WTC11 (cell line): ENCODE measurements around the gene GPC5. TPM values are rescaled to one million over a fixed set of nuclear protein-coding genes. Genes with fewer than 3 reads are reported as not detected.

Source experiments
- ATAC-seq: fragments of 200-7000 bp; cut with Tn5 transposase; 2 replicates; pipeline ENCODE4 v1.10.0; 2021; ENCODE audit warnings: mild to moderate bottlenecking, moderate library complexity
- CTCF ChIA-PET: fragments of 300-600 bp; sonication (Branson Sonifier 250); formaldehyde crosslinking; loops from one replicate; lab custom pipeline; 2021; ENCODE audit warnings: antibody characterized with exemption; lab: Charles Lee
- POLR2A ChIA-PET: fragments of 350-600 bp; sonication (Branson Sonifier 250); formaldehyde crosslinking; loops from one replicate; lab custom pipeline; 2021; ENCODE audit warnings: antibody characterized with exemption; lab: Charles Lee
- DNase-seq: peaks from one replicate; pipeline ENCODE4 v3.0.0; 2021; ENCODE audit warnings: low spot score
- H3K27ac Mint-ChIP-seq: 2 replicates; pipeline ENCODE4 v1.8.0; 2021; ENCODE audit warnings: mixed read lengths
- H3K27me3 Mint-ChIP-seq: 2 replicates; pipeline ENCODE4 v1.8.0; 2021; ENCODE audit warnings: low read depth, mild to moderate bottlenecking, moderate library complexity, mixed read lengths
- H3K36me3 Mint-ChIP-seq: 2 replicates; pipeline ENCODE4 v1.8.0; 2021; ENCODE audit warnings: mixed read lengths
- H3K4me1 Mint-ChIP-seq: 2 replicates; pipeline ENCODE4 v1.8.0; 2022; ENCODE audit warnings: mixed read lengths
- H3K4me3 Mint-ChIP-seq: 2 replicates; pipeline ENCODE4 v1.8.0; 2021; ENCODE audit warnings: mild to moderate bottlenecking, moderate library complexity, mixed read lengths
- H3K9me3 Mint-ChIP-seq: 2 replicates; pipeline ENCODE4 v1.8.0; 2021; ENCODE audit warnings: mixed read lengths
- ATF1 ChIP-seq: sonication (generic); formaldehyde crosslinking; IDR thresholded peaks from 2 replicates; pipeline ENCODE4 v1.8.1; 2023; ENCODE audit warnings: mild to moderate bottlenecking, moderate library complexity, missing genetic modification reagents
- CBFB ChIP-seq: sonication (generic); formaldehyde crosslinking; IDR thresholded peaks from 2 replicates; pipeline ENCODE4 v1.8.1; 2022; ENCODE audit warnings: mild to moderate bottlenecking, low read depth, missing genetic modification reagents
- CREM ChIP-seq: sonication (generic); formaldehyde crosslinking; IDR thresholded peaks from 2 replicates; pipeline ENCODE4 v1.8.1; 2022; ENCODE audit warnings: mild to moderate bottlenecking, missing genetic modification reagents, moderate library complexity
- FOXP1 ChIP-seq: sonication (generic); formaldehyde crosslinking; IDR thresholded peaks from 2 replicates; pipeline ENCODE4 v1.8.0; 2022; ENCODE audit warnings: missing genetic modification reagents, mild to moderate bottlenecking, moderate library complexity, borderline replicate concordance
- GRHL2 ChIP-seq: fragments of 250-450 bp; sonication (Bioruptor Pico); IDR thresholded peaks from 2 replicates; pipeline ENCODE4 v1.8.0; 2022; ENCODE audit warnings: mild to moderate bottlenecking, moderate library complexity; ENCODE audit not compliant: insufficient replicate concordance, severe bottlenecking
- GTF2I ChIP-seq: fragments of 250-450 bp; sonication (Bioruptor Pico); conservative IDR thresholded peaks from 2 replicates; pipeline ENCODE4 v1.4.0; 2021; ENCODE audit warnings: mild to moderate bottlenecking
- NFATC4 ChIP-seq: fragments of 250-450 bp; sonication (Bioruptor Pico); IDR thresholded peaks from 2 replicates; pipeline ENCODE4 v1.9.0; 2021; ENCODE audit warnings: mild to moderate bottlenecking
- NFE2L1 ChIP-seq: sonication (generic); formaldehyde crosslinking; IDR thresholded peaks from 2 replicates; pipeline ENCODE4 v1.8.1; 2023; ENCODE audit warnings: missing genetic modification reagents
- PRRX2 ChIP-seq: fragments of 250-450 bp; sonication (Bioruptor Pico); IDR thresholded peaks from 2 replicates; pipeline ENCODE4 v1.8.0; 2021; ENCODE audit warnings: mild to moderate bottlenecking
- ZBTB21 ChIP-seq: sonication (generic); formaldehyde crosslinking; IDR thresholded peaks from 2 replicates; pipeline ENCODE4 v1.8.1; 2023; ENCODE audit warnings: mild to moderate bottlenecking, missing genetic modification reagents, borderline replicate concordance
- ZNF121 ChIP-seq: sonication (generic); formaldehyde crosslinking; IDR thresholded peaks from 2 replicates; pipeline ENCODE4 v1.8.0; 2023; ENCODE audit warnings: missing genetic modification reagents
- ZNF263 ChIP-seq: sonication (generic); formaldehyde crosslinking; IDR thresholded peaks from 2 replicates; pipeline ENCODE4 v1.8.1; 2022; ENCODE audit warnings: low read depth, mild to moderate bottlenecking, moderate library complexity, missing genetic modification reagents
- total RNA-seq: library from RNA; stranded (reverse); gene quantifications from 3 replicates; pipeline ENCODE4 v1.2.3, GENCODE V29; 2021
- TF ChIP-seq, protein P1 (sequence below): sonication (generic); formaldehyde crosslinking; IDR thresholded peaks from 2 replicates; pipeline ENCODE4 v1.8.0; 2023; ENCODE audit warnings: missing genetic modification reagents, mild to moderate bottlenecking, borderline replicate concordance
- TF ChIP-seq, protein P2 (sequence below): sonication (generic); formaldehyde crosslinking; IDR thresholded peaks from 2 replicates; pipeline ENCODE4 v1.8.1; 2023; ENCODE audit warnings: mild to moderate bottlenecking, missing genetic modification reagents
- TF ChIP-seq, protein P3 (sequence below): fragments of 250-450 bp; sonication (Bioruptor Pico); IDR thresholded peaks from 2 replicates; pipeline ENCODE4 v1.9.0; 2021; ENCODE audit warnings: moderate library complexity, mild to moderate bottlenecking, inconsistent platforms, borderline replicate concordance
- TF ChIP-seq, protein P4 (sequence below): fragments of 200-600 bp; IDR thresholded peaks from 2 replicates; pipeline ENCODE4 v1.8.0; 2022; ENCODE audit warnings: antibody characterized with exemption
- TF ChIP-seq, protein P5 (sequence below): sonication (generic); formaldehyde crosslinking; IDR thresholded peaks from 2 replicates; pipeline ENCODE4 v1.8.0; 2022; ENCODE audit warnings: mild to moderate bottlenecking, missing genetic modification reagents
- TF ChIP-seq, protein P6 (sequence below): sonication (generic); formaldehyde crosslinking; IDR thresholded peaks from 2 replicates; pipeline ENCODE4 v1.8.0; 2022; ENCODE audit warnings: mild to moderate bottlenecking, missing genetic modification reagents
- TF ChIP-seq, protein P7 (sequence below): sonication (generic); formaldehyde crosslinking; IDR thresholded peaks from 2 replicates; pipeline ENCODE4 v1.8.1; 2022; ENCODE audit warnings: missing genetic modification reagents, borderline replicate concordance
- TF ChIP-seq, protein P8 (sequence below): sonication (generic); formaldehyde crosslinking; IDR thresholded peaks from 2 replicates; pipeline ENCODE4 v1.8.0; 2022; ENCODE audit warnings: mild to moderate bottlenecking, missing genetic modification reagents

Gene GPC5
- total RNA-seq, 1 experiment from 2014 or later = 0.46 TPM

DNA sequence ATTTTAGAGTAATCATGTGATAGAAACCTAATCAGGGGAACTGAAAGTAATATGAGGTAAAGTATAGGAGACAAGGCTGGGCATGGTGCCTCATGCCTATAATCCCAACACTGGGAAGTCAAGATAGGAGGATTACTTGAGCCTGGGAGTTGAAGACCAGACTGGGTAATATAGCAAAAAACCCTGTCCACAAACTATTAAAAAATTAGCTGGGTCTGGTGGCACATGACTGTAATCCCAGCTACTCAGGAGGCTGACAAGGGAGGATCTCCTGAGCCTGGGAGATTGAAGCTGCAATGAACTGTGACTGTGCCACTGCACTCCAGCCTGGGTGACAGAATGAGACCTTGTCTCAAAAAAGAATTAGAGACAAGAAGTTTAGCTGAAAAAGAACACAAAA is 469.9 kb downstream of the GPC5 start:
- no peaks in the 10 kb centered on the region for H3K27me3 Mint-ChIP-seq
- CTCF ChIA-PET = no interaction called here

More for the DNA sequence above, 469.9 kb downstream of the GPC5 start:
- Mint-ChIP-seq H3K4me1 (no peaks in the 10 kb centered on the region; the same call in 1 of the 2 replicates), H3K4me3 (no peak overlapping the region), H3K9me3 (no peaks in the 10 kb centered on the region), H3K36me3 (no peaks in the 10 kb centered on the region), H3K27ac (no peak overlapping the region)
- POLR2A ChIA-PET = no interaction called here
- no peak for ATAC-seq
- TF ChIP-seq, protein P1, sequence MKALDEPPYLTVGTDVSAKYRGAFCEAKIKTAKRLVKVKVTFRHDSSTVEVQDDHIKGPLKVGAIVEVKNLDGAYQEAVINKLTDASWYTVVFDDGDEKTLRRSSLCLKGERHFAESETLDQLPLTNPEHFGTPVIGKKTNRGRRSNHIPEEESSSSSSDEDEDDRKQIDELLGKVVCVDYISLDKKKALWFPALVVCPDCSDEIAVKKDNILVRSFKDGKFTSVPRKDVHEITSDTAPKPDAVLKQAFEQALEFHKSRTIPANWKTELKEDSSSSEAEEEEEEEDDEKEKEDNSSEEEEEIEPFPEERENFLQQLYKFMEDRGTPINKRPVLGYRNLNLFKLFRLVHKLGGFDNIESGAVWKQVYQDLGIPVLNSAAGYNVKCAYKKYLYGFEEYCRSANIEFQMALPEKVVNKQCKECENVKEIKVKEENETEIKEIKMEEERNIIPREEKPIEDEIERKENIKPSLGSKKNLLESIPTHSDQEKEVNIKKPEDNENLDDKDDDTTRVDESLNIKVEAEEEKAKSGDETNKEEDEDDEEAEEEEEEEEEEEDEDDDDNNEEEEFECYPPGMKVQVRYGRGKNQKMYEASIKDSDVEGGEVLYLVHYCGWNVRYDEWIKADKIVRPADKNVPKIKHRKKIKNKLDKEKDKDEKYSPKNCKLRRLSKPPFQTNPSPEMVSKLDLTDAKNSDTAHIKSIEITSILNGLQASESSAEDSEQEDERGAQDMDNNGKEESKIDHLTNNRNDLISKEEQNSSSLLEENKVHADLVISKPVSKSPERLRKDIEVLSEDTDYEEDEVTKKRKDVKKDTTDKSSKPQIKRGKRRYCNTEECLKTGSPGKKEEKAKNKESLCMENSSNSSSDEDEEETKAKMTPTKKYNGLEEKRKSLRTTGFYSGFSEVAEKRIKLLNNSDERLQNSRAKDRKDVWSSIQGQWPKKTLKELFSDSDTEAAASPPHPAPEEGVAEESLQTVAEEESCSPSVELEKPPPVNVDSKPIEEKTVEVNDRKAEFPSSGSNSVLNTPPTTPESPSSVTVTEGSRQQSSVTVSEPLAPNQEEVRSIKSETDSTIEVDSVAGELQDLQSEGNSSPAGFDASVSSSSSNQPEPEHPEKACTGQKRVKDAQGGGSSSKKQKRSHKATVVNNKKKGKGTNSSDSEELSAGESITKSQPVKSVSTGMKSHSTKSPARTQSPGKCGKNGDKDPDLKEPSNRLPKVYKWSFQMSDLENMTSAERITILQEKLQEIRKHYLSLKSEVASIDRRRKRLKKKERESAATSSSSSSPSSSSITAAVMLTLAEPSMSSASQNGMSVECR (CRISPR knock-in tag) = no peak
- TF ChIP-seq, protein P2, sequence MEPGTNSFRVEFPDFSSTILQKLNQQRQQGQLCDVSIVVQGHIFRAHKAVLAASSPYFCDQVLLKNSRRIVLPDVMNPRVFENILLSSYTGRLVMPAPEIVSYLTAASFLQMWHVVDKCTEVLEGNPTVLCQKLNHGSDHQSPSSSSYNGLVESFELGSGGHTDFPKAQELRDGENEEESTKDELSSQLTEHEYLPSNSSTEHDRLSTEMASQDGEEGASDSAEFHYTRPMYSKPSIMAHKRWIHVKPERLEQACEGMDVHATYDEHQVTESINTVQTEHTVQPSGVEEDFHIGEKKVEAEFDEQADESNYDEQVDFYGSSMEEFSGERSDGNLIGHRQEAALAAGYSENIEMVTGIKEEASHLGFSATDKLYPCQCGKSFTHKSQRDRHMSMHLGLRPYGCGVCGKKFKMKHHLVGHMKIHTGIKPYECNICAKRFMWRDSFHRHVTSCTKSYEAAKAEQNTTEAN (CRISPR knock-in tag) = no peak
- TF ChIP-seq, protein P3, sequence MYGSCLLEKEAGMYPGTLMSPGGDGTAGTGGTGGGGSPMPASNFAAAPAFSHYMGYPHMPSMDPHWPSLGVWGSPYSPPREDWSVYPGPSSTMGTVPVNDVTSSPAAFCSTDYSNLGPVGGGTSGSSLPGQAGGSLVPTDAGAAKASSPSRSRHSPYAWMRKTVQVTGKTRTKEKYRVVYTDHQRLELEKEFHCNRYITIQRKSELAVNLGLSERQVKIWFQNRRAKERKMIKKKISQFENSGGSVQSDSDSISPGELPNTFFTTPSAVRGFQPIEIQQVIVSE (CRISPR knock-in tag) = no peak
- TF ChIP-seq CREM = no peak
- TF ChIP-seq NFATC4 (CRISPR knock-in tag) = no peak
- no peak for TF ChIP-seq CBFB (CRISPR knock-in tag)
- TF ChIP-seq, protein P4, sequence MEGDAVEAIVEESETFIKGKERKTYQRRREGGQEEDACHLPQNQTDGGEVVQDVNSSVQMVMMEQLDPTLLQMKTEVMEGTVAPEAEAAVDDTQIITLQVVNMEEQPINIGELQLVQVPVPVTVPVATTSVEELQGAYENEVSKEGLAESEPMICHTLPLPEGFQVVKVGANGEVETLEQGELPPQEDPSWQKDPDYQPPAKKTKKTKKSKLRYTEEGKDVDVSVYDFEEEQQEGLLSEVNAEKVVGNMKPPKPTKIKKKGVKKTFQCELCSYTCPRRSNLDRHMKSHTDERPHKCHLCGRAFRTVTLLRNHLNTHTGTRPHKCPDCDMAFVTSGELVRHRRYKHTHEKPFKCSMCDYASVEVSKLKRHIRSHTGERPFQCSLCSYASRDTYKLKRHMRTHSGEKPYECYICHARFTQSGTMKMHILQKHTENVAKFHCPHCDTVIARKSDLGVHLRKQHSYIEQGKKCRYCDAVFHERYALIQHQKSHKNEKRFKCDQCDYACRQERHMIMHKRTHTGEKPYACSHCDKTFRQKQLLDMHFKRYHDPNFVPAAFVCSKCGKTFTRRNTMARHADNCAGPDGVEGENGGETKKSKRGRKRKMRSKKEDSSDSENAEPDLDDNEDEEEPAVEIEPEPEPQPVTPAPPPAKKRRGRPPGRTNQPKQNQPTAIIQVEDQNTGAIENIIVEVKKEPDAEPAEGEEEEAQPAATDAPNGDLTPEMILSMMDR = no peak
- TF ChIP-seq GTF2I (CRISPR knock-in tag) = no peak
- TF ChIP-seq ZBTB21 (CRISPR knock-in tag) = no peak
- TF ChIP-seq, protein P5, sequence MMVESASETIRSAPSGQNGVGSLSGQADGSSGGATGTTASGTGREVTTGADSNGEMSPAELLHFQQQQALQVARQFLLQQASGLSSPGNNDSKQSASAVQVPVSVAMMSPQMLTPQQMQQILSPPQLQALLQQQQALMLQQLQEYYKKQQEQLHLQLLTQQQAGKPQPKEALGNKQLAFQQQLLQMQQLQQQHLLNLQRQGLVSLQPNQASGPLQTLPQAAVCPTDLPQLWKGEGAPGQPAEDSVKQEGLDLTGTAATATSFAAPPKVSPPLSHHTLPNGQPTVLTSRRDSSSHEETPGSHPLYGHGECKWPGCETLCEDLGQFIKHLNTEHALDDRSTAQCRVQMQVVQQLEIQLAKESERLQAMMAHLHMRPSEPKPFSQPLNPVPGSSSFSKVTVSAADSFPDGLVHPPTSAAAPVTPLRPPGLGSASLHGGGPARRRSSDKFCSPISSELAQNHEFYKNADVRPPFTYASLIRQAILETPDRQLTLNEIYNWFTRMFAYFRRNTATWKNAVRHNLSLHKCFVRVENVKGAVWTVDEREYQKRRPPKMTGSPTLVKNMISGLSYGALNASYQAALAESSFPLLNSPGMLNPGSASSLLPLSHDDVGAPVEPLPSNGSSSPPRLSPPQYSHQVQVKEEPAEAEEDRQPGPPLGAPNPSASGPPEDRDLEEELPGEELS (CRISPR knock-in tag) = no peak
- TF ChIP-seq PRRX2 = no peak
- TF ChIP-seq, protein P6, sequence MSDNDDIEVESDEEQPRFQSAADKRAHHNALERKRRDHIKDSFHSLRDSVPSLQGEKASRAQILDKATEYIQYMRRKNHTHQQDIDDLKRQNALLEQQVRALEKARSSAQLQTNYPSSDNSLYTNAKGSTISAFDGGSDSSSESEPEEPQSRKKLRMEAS (CRISPR knock-in tag) = no peak
- no peak for TF ChIP-seq ZNF121 (CRISPR knock-in tag)
- TF ChIP-seq ZNF263 = no peak
- TF ChIP-seq, protein P7, sequence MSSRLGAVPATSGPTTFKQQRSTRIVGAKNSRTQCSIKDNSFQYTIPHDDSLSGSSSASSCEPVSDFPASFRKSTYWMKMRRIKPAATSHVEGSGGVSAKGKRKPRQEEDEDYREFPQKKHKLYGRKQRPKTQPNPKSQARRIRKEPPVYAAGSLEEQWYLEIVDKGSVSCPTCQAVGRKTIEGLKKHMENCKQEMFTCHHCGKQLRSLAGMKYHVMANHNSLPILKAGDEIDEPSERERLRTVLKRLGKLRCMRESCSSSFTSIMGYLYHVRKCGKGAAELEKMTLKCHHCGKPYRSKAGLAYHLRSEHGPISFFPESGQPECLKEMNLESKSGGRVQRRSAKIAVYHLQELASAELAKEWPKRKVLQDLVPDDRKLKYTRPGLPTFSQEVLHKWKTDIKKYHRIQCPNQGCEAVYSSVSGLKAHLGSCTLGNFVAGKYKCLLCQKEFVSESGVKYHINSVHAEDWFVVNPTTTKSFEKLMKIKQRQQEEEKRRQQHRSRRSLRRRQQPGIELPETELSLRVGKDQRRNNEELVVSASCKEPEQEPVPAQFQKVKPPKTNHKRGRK (CRISPR knock-in tag) = no peak
- TF ChIP-seq, protein P8, sequence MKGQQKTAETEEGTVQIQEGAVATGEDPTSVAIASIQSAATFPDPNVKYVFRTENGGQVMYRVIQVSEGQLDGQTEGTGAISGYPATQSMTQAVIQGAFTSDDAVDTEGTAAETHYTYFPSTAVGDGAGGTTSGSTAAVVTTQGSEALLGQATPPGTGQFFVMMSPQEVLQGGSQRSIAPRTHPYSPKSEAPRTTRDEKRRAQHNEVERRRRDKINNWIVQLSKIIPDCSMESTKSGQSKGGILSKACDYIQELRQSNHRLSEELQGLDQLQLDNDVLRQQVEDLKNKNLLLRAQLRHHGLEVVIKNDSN (CRISPR knock-in tag) = no peak
- no peak for TF ChIP-seq ATF1 (CRISPR knock-in tag)
- no peak for TF ChIP-seq GRHL2 (CRISPR knock-in tag)
- no peak for TF ChIP-seq FOXP1 (CRISPR knock-in tag)
- no peak for TF ChIP-seq NFE2L1 (CRISPR knock-in tag)
- no peak for DNase-seq
